Right ventricle myocardium inferior (tissue), 1 donor: ENCODE results near the gene PPP1R9B. TPM values are rescaled to one million over a fixed set of nuclear protein-coding genes. Genes with fewer than 3 reads are reported as not detected.

Source experiments
- ATAC-seq: fragments of 200-7000 bp; cut with Tn5 transposase; one replicate; pipeline ENCODE4 v1.9.1; 2020; ENCODE audit warnings: mild to moderate bottlenecking, moderate library complexity
- DNase-seq: peaks from one replicate; pipeline ENCODE4 v3.0.0; 2021; ENCODE audit errors: missing footprints
- intact Hi-C: fragments of 100-400 bp; cut with DNase I; formaldehyde crosslinking; loops from one replicate; pipeline ENCODE4 v1.11.0; 2022
- total RNA-seq: library from RNA; stranded (reverse); fragmentation: NEBNext Ultra II Directional; extraction: Animal tissue kit (Norgen Biotek cat#: 25700); gene quantifications from one replicate; pipeline ENCODE4 v1.2.1, GENCODE V29; 2021
- donor health status: DM: no; HTN: yes; CAD: no; lungs with severe emphysema.

The PPP1R9B gene
- total RNA-seq, 1 donor from 2014 or later: 38.4 TPM

DNA sequence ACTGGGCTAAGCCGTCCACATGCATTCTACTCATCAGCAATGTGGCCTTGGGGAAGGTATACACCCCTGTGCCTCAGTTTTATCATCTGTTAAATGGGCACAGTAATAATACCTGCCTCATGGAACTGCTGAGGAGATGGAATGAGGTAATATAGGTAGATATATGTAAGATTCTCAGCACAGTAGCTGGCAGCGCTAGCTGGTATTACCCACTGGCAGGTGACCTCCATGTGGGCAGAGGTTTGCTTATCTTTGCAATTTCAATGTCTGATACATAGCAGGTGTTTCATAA, 14.2 kb upstream of the PPP1R9B start:
- DNase-seq (no peak), ATAC-seq (no peak)
- intact Hi-C loops: loop anchor here (5.0 kb wide), 1 partner anchor 47 kb away; no protein-coding TSS in a partner anchor

DNA sequence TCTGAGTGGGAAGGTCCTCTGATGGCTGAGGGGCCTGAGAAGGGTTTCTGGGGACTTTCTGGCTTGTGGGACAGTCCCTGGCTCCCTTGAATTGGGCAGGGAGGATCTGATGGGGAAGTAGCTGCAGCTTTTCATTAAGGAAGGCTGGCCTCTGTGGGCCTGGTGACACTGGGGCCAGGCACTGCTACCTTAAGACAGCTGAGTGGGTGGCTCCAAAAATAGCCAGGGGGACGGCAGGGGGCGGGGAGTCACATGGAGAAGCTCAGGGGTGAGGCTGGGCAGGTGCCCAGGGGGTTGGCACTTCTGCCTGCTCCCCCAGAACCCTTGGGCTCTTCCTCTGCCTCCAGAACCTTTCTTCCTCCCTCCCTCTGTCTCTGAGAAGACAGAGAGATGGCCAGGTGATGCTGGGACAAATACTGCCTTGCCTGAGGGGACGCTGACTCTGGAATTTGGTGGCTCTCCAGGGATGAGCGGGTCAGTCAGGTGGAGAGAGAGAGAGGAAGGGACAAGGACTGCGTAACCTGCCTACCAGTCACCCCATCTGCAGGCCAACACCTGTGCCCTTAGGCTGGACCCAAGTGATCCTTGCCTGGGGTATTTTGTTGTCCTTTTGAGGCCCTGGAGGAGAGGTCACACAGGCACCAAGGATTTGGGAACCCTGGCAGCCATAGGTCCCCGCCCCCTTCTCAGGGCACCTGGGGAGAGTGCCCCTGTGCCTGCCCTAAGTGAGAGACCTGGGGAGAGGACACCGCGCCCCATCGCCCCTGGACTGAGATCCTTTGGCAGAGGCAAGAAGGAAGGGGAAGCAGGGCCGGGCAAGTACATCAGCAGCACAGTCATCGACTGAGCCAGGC, 13.6 kb upstream of the PPP1R9B start:
- no peak for ATAC-seq
- intact Hi-C loops: loop anchor here (5.0 kb wide), 1 partner anchor 47 kb away; no protein-coding TSS in a partner anchor
- DNase-seq: peak; percentile 65

DNA sequence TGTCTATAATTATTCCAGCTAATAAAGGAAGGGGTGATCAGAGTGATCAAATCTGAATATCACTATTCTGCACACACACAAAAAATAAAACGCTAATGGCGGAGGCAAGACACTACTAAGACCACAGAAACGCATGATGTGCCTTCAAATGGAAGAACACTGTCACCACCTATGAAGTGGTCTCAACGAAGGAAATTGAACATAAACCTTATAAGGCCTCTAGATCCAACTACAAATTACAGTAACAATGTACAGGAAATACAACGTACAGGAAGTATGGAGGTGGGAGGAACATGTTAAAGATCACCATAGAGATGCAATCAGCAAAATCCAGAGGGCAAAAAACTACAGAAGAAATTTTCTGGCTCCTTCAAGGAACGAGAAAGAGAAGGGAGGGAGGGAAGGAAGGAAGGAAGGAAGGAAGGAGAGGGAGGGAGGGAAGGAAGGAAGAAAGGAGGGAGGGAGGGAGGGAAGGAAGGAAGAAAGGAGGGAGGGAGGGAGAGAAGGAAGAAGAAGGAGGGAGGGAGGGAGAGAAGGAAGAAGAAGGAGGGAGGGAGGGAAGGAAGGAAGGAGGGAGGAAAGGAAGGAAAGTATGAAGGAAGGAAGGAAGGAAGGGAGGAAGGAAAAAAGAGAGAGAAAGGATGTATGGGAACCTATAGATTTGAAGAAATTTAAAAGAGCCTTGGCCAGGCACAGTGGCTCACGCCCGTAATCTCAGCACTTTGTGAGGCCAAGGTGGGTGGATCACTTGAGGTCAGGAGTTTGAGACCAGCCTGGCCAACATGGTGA, 12.2 kb upstream of the PPP1R9B start:
- no peak for DNase-seq
- intact Hi-C loops: loop anchor here (5.0 kb wide), 1 partner anchor 45 kb away; no protein-coding TSS in a partner anchor
- ATAC-seq: no peak

GRCh38 chr17:50161911-50162288, 11.4 kb upstream of the PPP1R9B start:
- intact Hi-C loops: loop anchor here (5.0 kb wide), 1 partner anchor 45 kb away; no protein-coding TSS in a partner anchor
- peak; percentile 8 for DNase-seq
- ATAC-seq: no peak

- intact Hi-C loops: loop anchor here (5.0 kb wide), 1 partner anchor 44 kb away; no protein-coding TSS in a partner anchor
- peak; percentile 87 for ATAC-seq
Measured at GRCh38 chr17:50161023-50161910, 10.8 kb upstream of the PPP1R9B start.

GRCh38 chr17:50157891-50158290, 7.4 kb upstream of the PPP1R9B start:
- DNase-seq: no peak

More at GRCh38 chr17:50161023-50161910, 10.8 kb upstream of the PPP1R9B start:
- peak; percentile 95 for DNase-seq

DNA sequence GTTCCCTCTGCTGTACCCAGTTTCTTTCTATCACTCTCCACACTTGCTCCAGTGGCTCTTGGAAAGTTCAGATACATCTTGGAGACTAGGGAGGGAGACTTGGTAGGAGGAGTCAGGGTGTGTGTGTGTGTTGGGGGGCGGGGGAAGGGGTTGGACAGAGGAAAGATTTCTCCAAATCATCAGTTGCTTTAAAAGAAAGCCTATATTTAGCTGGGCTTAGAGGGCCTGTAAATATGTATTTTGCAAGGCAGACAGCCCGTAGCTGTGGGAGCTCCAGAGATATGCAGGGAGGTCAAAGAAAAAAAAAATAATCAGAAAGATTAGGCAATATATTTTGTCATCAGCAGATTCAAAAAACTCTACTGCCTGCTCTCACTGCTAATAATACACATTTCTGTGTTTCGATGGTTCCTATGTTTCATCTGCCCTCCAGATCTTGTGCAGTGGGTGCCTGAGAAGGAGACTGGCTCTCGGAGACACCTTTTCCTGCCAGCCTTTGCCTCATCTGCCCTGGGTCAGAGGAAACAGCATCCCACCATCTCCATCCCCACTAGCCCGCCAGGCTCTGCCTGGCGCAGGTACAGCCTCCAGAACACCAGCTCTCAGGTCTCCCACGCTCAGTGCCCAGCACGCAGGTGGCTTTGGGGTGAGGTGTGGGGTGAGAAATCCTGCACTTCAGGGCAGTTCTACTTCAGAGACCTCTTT, 4.8 kb upstream of the PPP1R9B start:
- peak; percentile 49 for DNase-seq
- peak; percentile 2 for ATAC-seq

More at GRCh38 chr17:50157891-50158290, 7.4 kb upstream of the PPP1R9B start:
- intact Hi-C loops: no loop called here
- ATAC-seq: no peak

DNA sequence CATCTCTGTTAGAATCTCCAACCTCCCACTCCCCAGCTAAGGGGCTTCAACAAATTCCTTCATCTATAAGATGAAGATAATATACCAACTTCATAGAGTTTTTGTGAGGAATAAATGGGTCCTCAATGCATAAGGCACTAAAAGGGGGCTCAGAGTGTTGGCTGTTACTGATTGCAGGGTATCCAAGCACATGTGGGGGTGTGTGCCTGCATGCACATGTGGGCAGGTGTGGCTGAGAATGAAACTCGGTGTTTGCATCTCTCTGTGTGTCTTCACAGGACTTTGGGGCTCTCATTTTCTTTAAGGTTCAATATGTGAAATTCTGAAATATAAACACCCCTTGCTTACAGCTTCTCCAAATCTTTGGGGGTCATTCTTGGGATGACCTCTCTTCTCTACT, 4.1 kb upstream of the PPP1R9B start:
- intact Hi-C loops: loop anchor here (5.0 kb wide), 2 partner anchors 42 to 367 kb away; partner anchors contain the start of gene KAT7
- DNase-seq: no peak
- no peak for ATAC-seq

More for the DNA sequence above, 4.8 kb upstream of the PPP1R9B start:
- intact Hi-C loops: no loop called here

GRCh38 chr17:50153650-50154575, 3.4 kb upstream of the PPP1R9B start:
- ATAC-seq: peak; percentile 39
- intact Hi-C loops: loop anchor here (5.0 kb wide), 2 partner anchors 42 to 367 kb away; partner anchors contain the start of gene KAT7

GRCh38 chr17:50152736-50153135, 2.3 kb upstream of the PPP1R9B start:
- ATAC-seq: no peak
- intact Hi-C loops: loop anchor here (5.0 kb wide), 2 partner anchors 40 to 365 kb away; partner anchors contain the start of gene KAT7
- peak; percentile 37 for DNase-seq

More at GRCh38 chr17:50153650-50154575, 3.4 kb upstream of the PPP1R9B start:
- DNase-seq: peak; percentile 84

GRCh38 chr17:50151937-50152547, 1.6 kb upstream of the PPP1R9B start:
- peak; percentile 69 for ATAC-seq
- intact Hi-C loops: loop anchor here (5.0 kb wide), 2 partner anchors 40 to 365 kb away; partner anchors contain the start of gene KAT7

GRCh38 chr17:50151041-50151936, 812 bp upstream of the PPP1R9B start:
- intact Hi-C loops: loop anchor here (5.0 kb wide), 2 partner anchors 39 to 364 kb away; partner anchors contain the start of gene KAT7
- DNase-seq (peak; percentile 95), ATAC-seq (peak; percentile 75)

More at GRCh38 chr17:50151937-50152547, 1.6 kb upstream of the PPP1R9B start:
- DNase-seq: peak; percentile 84

DNA sequence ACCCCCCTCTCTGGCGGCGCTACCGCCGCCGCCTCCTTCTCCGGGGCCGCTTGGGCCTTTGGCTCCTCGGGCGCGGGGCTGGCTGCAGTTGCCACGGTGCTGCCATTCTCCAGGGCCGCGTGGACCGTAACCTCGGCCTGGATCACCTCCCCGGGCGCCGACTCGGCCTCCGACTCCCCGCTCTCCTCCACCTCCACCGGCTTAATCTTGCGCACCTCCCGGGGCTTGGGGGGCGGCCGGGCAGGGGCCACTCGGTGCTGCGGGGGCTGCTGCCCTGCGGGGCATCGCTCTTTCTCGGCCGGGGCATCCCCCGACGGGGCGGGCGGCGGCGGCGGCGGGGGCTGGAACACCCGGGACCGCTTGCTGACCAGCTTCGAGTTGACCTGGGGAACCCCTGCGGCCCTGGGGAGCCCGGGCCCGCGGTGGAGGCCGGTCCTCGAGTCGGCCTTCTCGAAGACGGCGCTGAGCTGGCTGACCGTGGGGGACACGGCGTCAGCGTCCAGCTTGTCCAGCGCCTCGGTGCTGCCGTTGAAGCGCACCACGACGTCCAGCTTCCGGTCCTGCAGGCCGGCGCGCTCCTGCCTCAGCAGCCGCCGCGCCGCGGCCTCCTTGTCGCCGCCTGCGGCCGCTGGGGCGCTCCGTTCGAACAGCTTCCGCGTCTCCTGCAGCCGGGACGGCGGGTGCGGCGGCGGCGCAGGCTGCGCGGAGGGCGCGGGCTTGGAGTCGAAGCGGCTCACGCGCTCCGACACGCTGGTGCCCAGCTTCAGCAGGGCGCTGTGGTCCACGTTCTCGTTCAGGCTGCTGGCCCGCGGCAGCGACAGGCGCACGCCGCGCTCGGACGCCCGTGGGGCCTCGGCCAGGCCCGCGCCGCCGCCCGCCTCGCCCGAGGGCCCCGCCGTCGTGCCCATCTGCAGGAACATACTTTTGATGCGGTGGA, 792 bp downstream of the PPP1R9B start:
- DNase-seq (peak; percentile 90), ATAC-seq (no peak)
- intact Hi-C loops: loop anchor here (5.0 kb wide), 2 partner anchors 37 to 362 kb away; partner anchors contain the start of gene KAT7

DNA sequence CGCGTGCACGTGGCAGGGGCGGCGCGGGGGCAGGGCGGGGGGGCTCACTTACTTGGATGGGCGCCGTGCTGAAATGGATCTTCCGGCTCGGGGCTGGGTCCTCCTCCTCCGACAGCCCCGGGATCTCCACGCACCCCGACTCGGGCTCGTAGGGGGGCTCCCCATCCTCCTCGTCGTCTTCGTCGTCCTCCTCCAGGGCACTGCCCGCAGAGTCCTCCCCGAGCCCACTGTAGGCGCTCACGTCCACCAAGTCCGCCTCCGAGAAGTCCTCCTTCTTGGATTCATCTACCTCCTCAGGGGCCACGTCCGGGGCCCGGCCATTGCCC, 1.4 kb downstream of the PPP1R9B start:
- intact Hi-C loops: no loop called here
- no peak for ATAC-seq
- no peak for DNase-seq
